ENCODE data around the gene SPRING1.
A peak's percentile ranks its signal among the peaks of the same experiment; 100 is the strongest.

Gene SPRING1

DNA sequence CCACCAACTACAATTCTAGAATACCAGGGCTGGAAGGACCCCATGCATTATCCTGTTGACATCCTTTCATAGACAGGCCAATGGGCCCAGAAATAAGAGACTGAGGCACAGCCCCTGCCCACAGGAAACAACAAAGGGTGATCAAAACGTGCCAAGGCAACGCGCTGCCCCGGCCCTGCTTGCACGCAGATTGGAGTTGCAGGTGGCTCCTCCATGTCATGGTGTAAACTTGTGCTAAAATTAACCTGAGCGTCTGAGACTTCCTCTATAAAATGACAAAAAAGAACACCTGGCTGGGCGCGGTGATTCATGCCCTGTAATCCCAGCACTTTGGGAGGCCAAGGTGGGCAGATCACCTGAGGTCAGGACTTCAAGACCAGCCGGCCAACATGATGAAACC lies 30.1 kb downstream of the SPRING1 start:
- no peak for DNase-seq

DNA sequence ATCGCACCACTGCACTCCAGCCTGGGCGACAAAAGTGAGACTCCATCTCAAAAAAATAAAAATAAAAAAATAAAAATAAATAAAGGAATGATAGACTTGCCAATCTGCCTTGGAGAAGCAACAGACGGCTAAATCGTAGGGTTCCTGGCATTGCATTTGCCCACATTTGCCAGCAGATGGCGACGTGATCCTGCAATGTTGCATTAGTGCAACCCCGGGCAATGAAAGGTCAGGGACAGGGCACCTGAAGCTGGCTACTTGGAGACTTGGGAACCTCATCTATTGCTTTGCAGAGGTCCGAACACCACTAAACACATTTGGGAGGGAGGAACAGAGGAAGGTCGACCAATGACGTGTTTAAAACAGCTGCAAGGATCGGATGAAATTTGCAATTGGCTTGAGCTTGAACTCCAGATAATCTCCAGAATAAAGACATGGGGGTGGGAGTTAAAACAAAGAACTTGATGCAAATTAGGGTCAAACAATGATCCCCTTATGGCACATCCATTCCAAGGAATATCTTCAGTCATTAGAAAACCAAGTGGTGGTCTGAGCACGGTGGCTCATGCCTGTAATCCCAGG lies 34.6 kb downstream of the SPRING1 start:
- DNase-seq = peak; percentile 39 to 67

DNA sequence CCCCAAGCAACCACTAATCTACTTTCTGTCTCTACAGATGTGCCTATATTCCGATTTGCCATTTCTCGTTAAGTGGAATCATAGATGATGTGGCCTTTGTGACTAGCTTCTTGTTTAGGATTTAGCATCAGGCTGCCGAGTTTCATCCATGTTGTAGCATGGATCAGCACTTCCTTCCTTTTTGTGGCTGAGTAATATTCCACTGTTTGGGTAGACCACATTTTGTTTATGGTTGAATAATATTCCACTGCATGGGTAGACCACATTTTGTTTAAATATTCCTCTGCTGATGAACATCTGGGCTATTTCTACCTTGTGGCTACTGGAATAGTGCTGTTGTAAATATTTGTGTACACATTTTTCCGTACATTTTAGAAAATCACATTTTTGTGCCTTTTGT lies 36.4 kb downstream of the SPRING1 start:
- no peak for DNase-seq

DNA sequence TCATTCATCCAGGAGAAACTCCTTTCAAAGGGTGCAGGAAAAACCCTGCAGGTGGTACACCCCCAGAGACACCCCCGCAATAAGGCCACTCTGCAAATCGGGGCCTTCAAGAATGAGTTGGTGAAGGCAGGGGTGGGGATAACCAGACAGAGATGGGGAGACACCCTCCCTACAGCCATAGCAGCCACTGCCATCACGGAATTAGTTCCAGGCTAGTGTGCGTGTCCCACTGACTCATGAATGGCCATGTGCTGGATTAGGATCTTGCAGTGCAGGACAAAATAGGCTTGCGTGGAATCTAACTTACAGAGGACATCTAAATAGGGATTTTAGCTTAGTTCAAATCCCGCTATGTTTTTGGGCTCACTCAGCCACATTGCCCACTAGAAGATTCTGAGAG lies 37.8 kb downstream of the SPRING1 start:
- no peak for DNase-seq

DNA sequence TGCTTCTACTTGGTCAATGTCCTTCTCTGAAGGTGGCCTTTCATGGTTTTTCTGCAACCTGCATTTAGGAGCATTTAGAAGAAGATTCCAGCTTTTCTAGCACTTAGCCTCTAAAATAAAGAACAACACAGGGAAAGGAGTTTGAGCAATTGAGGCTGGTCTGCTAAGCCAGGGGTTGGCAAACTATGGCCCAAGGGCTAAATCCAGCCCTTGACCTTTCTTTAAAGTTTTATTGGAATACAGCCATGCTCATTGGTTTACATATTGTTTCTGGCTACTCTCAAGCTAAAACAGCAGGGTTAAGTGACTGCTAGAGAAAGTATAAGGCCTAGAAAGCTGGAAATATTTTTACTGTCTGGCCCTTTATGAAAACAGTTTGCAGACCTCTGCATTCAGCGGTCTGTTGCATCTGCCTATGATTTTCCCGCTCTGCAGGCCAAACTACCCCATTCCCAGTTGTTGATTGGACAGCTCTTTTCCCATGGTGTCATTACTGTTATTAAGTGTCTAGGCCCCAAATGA lies 39.3 kb downstream of the SPRING1 start:
- DNase-seq = no peak

DNA sequence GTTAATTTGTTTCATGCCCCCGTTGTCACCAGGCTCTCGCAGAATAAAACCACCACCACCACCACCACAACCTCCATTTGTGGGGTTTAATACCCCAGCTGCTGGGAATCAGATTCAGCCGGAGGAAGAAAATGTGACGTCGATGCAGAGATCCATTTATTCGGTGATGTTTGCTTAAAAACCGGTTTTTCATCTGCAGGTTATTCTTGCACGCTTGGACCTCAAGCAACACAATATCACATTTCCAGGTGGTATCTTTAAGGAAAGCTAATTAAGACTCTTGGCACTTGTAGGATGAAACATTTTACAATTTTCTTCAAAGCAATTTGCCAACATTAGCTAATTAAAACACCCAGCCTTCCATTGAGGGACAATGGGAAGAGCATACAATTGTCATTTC lies 39.8 kb downstream of the SPRING1 start:
- no peak for DNase-seq

DNA sequence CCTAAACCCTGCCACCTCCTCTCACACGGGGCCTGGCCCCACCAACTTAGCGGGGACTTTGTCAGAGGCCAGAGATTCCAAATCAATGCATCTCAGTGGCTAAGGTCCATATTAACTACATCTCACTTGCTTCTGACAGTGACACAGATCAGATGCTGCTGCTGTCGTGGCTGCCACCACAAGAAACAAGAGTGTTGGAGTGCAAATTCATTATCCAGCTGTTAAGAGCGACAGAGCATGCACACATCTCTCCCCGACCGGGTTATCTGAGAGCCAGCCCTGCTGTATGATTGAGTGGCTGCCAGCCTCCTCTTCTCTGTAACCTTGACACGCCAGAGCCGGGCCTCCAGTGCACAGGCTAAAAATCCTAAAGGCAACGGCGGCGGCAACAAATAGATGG lies 40.2 kb downstream of the SPRING1 start:
- DNase-seq = no peak

DNA sequence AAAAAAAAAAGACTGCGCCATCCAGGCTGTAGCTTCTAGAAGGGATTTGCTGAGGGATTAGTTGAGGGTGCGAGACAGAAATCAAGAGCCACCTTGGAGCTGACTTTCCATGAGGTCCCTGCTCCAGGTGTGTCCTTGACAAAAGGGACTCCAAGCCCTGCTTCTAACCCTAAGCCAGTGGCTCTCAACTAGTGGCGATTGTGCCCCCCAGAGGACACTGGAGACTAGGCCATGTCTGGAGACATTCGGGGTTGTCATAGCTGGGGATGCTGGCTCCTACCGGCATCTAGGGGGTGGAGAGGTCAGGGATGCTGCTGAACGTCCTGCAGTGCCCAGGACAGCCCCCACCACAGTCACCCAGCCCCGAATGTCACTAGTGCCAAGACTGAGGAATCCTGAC lies 40.6 kb downstream of the SPRING1 start:
- no peak for DNase-seq

DNA sequence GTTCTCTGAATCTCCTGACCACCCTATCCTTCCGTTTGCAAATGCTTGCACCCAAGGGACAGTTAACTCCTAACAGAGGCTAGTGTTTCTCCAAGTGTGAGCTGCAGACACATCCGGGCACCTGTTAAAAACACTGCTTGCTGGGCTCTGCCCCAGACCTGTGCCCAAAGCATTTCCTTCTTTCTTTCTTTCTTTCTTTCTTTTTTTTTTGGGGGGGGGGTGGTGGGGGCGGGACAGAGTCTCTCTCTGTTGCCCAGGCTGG lies 42.5 kb downstream of the SPRING1 start:
- DNase-seq = no peak

DNA sequence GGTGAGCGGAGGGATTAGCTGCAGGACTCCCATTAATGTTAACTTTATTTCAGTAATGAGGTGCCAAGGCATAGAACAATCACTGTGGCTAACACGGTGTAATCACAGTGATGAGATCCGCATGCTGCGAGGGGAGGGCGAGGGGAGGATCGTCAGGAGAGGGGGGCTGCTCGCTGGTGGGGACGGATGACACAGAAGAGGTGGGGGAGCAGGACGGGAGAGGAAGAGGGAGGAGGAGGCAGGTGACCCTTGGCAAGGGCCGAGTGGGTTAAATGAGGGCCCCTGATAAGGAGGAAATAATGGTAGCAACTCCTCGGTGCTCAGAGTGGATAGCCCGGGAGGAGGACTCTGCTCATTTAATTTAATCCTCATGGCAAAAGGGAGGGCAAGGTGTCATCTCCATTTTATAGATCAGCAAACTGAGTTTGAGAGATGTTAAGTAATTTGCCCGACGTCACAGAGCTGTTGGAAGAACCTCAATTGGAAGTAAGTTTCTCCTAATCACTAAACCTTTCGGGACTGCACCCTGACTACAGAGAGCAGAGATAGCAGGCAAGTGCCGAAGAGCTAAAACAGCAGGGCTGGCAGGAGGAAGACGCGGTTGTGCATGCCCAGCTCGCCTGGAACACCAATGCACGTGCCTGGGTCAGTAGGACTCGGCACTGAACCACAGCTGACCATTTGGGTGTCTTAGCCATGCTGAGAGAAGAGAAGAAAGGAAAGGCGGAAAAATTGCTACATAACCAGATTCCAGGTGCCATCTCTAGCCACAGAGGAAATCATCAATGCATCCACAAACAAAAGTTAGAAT lies 43.0 kb downstream of the SPRING1 start:
- no peak for DNase-seq

DNA sequence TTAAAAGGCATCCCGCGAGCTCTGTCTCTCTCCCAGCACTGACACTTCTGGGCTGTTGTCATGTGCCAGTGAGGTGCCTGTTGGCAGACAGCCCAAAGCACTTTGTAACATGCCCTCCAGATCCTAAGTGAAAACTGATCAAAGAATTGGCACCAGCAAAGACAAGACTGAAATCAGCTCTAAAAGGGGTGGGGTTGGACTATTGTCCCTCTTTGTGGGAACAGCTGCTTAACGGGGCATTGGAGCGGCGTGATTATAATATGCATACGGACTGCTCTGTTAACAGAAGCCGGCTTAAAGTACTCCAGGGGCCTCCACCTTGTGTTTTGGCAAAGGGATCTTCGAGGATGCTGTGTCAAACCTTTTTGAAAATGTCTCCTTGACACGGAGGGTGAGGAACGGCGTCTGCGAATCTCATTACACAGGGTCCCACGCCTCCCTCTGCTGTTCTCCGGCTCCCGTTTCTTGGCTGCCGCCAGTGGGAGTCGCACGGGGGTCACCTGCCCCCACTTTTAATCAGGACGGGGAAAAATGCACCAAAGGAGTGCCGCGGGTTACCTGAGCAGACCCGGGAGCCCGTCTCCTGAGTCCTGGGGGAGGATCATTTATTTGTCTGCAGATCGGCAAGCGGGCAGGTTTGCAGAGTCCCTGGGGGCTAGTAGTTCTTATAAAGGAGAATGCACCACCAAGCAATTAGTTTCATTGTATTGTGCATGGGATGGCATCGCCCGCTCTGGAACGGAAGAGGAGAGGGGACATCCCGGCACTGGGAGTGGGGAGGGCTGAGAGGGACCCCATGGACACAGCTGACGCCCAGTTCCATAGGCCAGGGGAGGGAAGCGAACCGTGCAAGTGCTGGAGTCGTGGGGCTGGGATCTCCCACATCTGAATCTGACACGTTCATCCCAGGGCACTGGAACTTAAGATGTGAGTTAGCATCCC lies 44.3 kb downstream of the SPRING1 start:
- DNase-seq = no peak

DNA sequence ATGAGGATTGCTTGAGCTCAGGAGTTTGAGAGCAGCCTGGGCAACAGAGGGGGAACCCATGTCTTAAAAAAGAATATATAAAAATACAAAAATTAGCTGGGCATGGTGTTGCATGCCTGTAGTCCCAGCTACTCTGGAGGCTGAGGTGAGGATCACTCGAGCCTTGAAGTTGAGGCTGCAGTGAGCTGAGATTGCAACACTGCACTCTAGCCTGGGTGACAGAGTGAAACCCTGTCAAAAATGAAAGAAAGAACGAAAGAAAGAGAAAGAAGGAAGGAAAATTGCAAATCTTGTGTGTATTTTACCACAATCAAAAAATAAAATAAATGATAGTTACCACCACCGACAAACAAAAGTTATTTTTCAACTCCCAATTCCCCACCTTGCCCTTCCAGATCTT lies 45.3 kb downstream of the SPRING1 start:
- no peak for DNase-seq

DNA sequence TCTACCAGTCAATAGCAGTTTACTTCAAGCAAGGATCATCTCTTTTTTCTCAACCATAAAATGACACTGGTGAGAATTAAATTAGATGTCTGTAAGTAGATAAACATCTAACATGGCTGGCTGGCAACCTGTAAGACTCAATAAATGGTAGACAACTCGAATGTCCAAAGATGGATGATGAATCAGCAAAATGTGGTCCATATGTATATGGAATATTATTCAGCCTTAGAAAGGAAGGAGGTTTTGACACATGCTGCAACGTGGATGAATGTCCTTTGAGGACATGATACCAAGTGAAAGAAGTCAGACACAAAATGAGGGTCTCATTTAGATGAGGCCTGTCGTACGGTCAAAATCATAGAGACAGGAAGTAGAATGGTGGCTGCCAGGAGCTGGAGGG lies 46.2 kb downstream of the SPRING1 start:
- DNase-seq = no peak

DNA sequence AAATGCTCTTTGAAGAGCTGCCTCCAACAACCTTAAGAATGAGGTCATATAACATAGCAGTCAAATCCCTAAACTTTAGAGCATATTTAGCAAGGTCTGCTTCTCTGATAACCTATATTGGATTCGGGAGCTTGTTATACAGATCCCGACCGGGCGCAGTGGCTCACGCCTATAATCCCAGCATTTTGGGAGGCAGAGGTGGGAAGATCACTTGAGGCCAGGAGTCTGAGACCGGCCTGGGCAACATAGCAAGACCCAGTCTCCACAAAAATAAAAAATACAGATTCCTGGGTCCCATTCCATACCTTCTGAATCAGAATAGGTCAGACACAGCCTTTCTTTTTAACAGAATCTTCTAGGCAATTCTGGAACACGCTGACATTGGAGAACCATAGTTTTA lies 46.7 kb downstream of the SPRING1 start:
- DNase-seq = no peak

DNA sequence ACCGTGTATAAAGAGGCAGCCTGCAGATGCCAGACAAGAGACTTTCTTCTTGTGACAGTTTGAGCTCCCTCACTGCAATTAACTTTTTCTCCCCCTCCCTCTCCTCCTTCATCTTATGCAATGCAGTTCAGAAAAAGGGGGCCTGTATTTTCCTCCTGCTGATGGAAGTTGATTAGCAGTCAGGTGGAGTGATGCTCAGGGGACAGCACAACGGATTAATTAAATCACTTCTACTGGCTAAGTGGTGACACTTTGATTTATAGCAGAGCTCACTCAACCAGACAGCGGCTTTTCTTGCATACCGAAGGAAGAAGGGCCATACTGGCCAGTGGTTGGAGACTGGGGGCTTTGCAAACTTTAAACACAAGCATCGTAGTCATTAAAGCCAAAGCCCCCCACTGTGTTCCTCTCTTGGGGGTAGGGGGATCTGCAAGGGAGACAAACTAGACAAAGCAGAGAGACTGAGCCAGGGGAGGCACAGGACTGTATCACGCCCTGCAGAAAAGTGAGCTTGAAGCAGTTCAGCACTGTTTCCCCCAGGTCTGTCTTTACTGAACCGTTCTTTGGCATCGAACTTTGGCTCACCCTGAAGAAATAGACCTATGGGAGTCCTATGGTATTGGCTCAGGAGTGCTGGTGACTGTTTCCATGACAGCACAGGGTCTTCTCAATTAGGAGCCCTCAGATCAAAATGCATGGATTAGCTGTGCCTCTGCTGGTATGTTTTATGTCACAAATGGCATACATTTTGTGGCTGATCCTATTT lies 47.7 kb downstream of the SPRING1 start:
- no peak for DNase-seq

DNA sequence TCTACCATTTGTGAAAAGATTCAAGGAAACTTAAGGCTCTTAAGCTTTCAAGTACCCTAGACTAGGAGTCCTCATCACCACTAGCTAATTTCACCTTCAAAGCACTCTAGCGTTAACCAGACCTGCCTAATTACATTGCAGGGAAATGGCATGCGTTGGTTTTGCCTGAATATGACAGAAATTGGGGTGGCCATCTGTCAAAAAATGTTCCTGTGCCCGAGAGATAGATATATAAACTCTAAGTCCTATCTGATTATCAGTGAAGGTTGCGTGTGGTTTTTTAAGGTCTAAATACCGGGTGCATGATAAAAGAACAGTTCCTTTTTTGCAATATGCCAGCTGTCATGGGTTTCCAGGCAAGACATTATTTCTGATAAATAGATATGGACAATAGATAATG lies 48.3 kb downstream of the SPRING1 start:
- no peak for DNase-seq
